Ovary (tissue), 9 donors: Measurements from ENCODE around the gene PCGF1. TPM values are rescaled to one million over a fixed set of nuclear protein-coding genes. Genes with fewer than 3 reads are reported as not detected.

Experiments
- DNase-seq, 5 donors: peaks; one replicate each; pipeline ENCODE4 v3.0.0-alpha.2; 2019 to 2020
- H3K27ac ChIP-seq, 2 donors: fragments of 200-600 bp; one replicate each; pipeline versions ENCODE4 v1.5.1 to v1.8.0; 2019 to 2022
- H3K27me3 ChIP-seq: fragments of 200-600 bp; one replicate; pipeline ENCODE4 v1.8.0; 2022
- H3K36me3 ChIP-seq: fragments of 200-600 bp; sonication (generic); one replicate; pipeline ENCODE4 v1.5.1; 2019
- H3K4me1 ChIP-seq: one replicate; pipeline ENCODE4 v1.8.1; 2013; ENCODE audit warnings: mild to moderate bottlenecking, moderate library complexity; ENCODE audit not compliant: insufficient read depth
- H3K4me3 ChIP-seq: fragments of 200-600 bp; sonication (generic); one replicate; pipeline ENCODE4 v1.5.1; 2017
- H3K9me3 ChIP-seq, 2 donors: fragments of 200-600 bp in 1 of 2; sonication (generic) in 1 of 2; one replicate each; pipeline versions ENCODE4 v1.5.1 to v1.8.1; 2013 to 2019; ENCODE audit warnings: mild to moderate bottlenecking in 1 of 2, moderate library complexity in 1 of 2
- CTCF ChIP-seq, 3 donors: fragments of 450-650 bp in 2 of 3; fragments of 200-600 bp in 1 of 3; IDR thresholded peaks; one replicate each; pipeline versions ENCODE4 v1.5.1 to v1.8.0; 2016 to 2022; ENCODE audit warnings: antibody characterized with exemption in 3 of 3, mild to moderate bottlenecking in 1 of 3
- EP300 ChIP-seq: sonication (generic); formaldehyde crosslinking; IDR thresholded peaks from one replicate; pipeline ENCODE4 v1.6.1; 2017; ENCODE audit warnings: antibody characterized with exemption
- POLR2A ChIP-seq: fragments of 450-650 bp; IDR thresholded peaks from one replicate; pipeline ENCODE4 v1.6.1; 2017; ENCODE audit warnings: antibody characterized with exemption, mild to moderate bottlenecking, moderate library complexity
- WGBS, 3 donors: extraction: QIAGEN DNeasy Blood & Tissue Kit in 1 of 3; methylation state at CpG; one replicate each; pipeline versions ENCODE4 v1.1.5 to v1.1.7; 2013 to 2017; 5-methylcytosine and 5-hydroxymethylcytosine counted together
- intact Hi-C, 4 donors: fragments of 100-400 bp; cut with DNase I; formaldehyde crosslinking; loops; one replicate each; pipeline versions ENCODE4 v1.11.0 to v1.15.1; 2022 to 2023
- polyA plus RNA-seq, 2 donors: library from polyadenylated mRNA; stranded (reverse); fragments of 200-250 nt in 1 of 2; fragments of 350-450 nt in 1 of 2; fragmentation: Illumina TruSeq in 1 of 2; extraction: RNeasy Lipid Tissue Mini Kit (QIAGEN cat#74804) in 1 of 2; gene quantifications; one replicate each; pipeline ENCODE4 v1.2.3, GENCODE V29; 2013 to 2014
- total RNA-seq, 7 donors: library from RNA; depleted of rRNA in 2 of 7; stranded (reverse); fragments of >200 nt in 2 of 7; fragmentation: NEBNext Ultra II Directional in 3 of 7; extraction: Animal tissue kit (Norgen Biotek cat#: 25700) in 3 of 7; gene quantifications; one replicate each; pipeline versions ENCODE4 v1.1.0 to v1.2.4, GENCODE V29; 2016 to 2023
- donor health status: DM: no; HTN: no; CAD: no; lungs with moderate emphysema.
- donor health status: DM: no; HTN: no; CAD: no.
- donor health status: Bipolar disorder and iron deficiency.
- donor health status: DM: yes; HTN: yes; CAD: no.
- donor health status: DM: no; HTN: no; CAD: no.
- donor health status: DM: yes; HTN: yes; CAD: no.

Gene PCGF1
- total and polyA plus RNA-seq, 9 donors: 9.3 to 24.3 (median 13.8) TPM

DNA sequence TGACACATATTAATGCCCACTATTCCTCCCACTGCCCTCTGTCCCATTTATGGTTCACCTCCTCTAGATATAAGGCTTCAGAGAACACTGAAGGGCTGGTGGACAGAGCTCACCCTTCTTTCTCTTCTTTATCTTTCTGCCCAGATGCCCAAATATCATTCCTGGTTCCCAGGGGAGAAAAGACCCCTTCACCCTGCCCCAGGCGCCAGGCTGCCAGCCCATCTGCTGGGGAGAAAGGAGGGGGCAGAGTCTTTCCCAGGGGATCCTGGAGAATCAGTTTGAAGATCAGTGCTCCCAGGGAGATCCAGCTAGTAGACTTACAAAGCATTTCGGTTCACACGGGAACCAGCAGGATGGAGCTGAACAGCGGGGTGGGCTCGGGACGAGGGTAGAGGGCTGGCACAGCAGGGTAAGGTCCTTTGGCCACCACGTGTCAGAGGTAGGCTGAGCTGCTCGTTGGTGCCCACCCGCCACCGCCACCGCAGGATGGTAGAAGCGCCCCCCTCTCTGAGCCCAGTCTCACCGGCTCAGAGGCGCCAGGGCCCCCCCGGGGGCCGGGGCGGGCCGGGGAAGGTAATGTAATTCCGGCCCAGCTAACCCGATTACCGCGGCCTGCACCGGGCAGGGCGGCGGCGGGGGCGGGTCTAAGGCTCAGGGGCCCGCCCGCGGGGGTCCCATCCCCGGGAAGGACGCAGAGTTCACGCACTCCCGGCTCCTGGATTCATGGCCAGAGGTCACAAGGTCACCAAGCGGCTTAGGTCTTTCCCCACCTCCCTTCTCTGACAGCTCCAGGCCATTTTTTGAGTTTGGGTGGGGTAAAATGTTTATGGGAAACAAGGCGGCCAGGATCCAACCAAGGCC lies 5.5 kb upstream of the PCGF1 start:
- Histone ChIP-seq H3K36me3 (no peaks in the 10 kb centered on the region), H3K27ac (no peak overlapping the region), H3K4me3 (no peak overlapping the region), H3K27me3 (peaks cover 18% of the 10 kb centered on the region), H3K4me1 (peaks cover 4% of the 10 kb centered on the region), H3K9me3 (no peaks in the 10 kb centered on the region)
- WGBS, 3 donors: 2 to 6% (median 5%) methylated on average over 27 to 36 of the region's 36 CpGs
- DNase-seq: peak in 2 of 5 donors; percentile 13 to 25
- TF ChIP-seq CTCF (IDR thresholded peaks at IDR 0.05) (no peak), EP300 (no peak), POLR2A (no peak)
- intact Hi-C loops: no loop called here

- Histone ChIP-seq H3K27ac (no peak overlapping the region), H3K9me3 (no peaks in the 10 kb centered on the region), H3K4me3 (no peak overlapping the region), H3K27me3 (peaks cover 12% of the 10 kb centered on the region), H3K36me3 (no peaks in the 10 kb centered on the region), H3K4me1 (peaks cover 8% of the 10 kb centered on the region)
- intact Hi-C loops: no loop called here
- no peak for TF ChIP-seq CTCF (IDR thresholded peaks at IDR 0.05)
- no peak for TF ChIP-seq EP300
- no peak for TF ChIP-seq POLR2A
- DNase-seq: peak in 1 of 5 donors; percentile 14
- WGBS, 3 donors: 32 to 42% (median 36%) methylated on average over 11 of the region's 11 CpGs
Measured at GRCh38 chr2:74511104-74511989, 3.9 kb upstream of the PCGF1 start.

DNA sequence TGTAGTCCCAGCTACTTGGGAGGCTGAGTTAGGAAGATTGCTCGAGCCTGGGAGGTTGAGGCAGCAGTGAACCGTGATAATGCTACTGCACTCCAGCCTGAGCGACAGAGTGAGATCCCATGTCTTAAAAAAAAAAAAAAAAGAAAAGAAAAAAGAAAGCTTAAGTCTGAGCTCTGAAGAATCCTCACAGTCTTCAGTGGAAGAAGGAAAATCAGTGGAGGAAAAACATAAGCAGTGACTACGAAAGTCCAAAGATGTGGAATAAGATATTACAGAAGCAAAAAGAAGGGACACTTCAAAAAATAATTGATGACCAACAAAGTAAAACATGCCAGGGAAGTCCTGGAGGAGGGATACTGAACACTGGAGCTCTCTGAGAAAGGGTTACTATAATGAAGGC lies 2.8 kb upstream of the PCGF1 start:
- peaks cover 7% of the 10 kb centered on the region for H3K27me3 ChIP-seq
- H3K27ac ChIP-seq: no peak overlapping the region
- 73 to 81% (median 73%) methylated on average over 4 of the region's 4 CpGs for WGBS, 3 donors
- no peak overlapping the region for H3K4me3 ChIP-seq
- TF ChIP-seq POLR2A: no peak
- intact Hi-C loops: no loop called here
- no peaks in the 10 kb centered on the region for H3K9me3 ChIP-seq
- no peaks in the 10 kb centered on the region for H3K36me3 ChIP-seq
- no peak for DNase-seq
- H3K4me1 ChIP-seq: peaks cover 5% of the 10 kb centered on the region

DNA sequence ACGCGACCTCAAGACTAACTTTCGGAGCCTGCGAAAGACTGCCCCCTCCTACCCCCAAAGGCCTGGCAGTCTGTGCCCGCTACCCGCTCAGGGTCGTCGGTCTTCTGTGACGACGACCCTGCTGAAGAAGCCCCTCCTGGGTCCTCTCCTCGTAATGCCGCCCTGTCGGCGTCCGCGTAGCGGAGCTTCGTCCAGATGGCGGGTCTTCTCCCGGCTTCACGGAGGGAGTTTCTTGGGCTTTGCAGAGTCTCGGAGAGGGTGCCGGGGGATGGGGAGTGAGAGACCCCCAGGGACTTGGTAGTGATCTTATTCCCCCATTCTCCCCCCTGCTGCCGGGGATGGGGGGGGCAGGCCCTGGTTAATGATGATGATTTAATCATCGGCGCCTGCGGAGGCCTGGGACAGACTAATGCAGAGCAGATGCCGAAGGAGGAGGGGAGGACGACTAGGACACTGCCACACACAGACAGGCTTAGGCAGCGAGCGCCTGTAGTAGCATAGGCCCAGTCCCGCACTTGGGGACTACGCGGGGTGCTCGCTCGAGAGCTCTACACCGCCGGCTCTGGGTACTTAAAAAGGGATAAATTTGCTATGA lies 528 bp upstream of the PCGF1 start:
- TF ChIP-seq POLR2A (no peak), EP300 (no peak), CTCF (IDR thresholded peaks at IDR 0.05) (no peak)

More for the DNA sequence above, 528 bp upstream of the PCGF1 start:
- H3K4me1 ChIP-seq: peaks cover 5% of the 10 kb centered on the region
- H3K27ac ChIP-seq: peak overlapping the region; percentile 98 to 99
- no peaks in the 10 kb centered on the region for H3K27me3 ChIP-seq
- intact Hi-C loops: loop anchor here in 1 of 4 donors (10.0 kb wide), 1 partner anchor 77 kb away; no protein-coding TSS in a partner anchor
- peak in 3 of 5 donors; percentile 49 to 60 (median 51) for DNase-seq
- no peaks in the 10 kb centered on the region for H3K36me3 ChIP-seq
- H3K4me3 ChIP-seq: peak overlapping the region; percentile 71
- no peaks in the 10 kb centered on the region for H3K9me3 ChIP-seq
- WGBS, 3 donors: 12 to 15% (median 13%) methylated on average over 35 to 38 of the region's 38 CpGs
